CD1c-positive myeloid dendritic cell (primary cell): ENCODE data around the gene LGSN.
"Not testable (repeated sequence)": the region's sequence is repeated elsewhere in the genome, so short reads cannot be mapped to it uniquely, and the experiment has no call there.

Experiments used
- DNase-seq: peaks from one replicate; pipeline ENCODE4 v3.0.0-alpha.2; 2016; ENCODE audit errors: extremely low spot score

LGSN gene

DNA sequence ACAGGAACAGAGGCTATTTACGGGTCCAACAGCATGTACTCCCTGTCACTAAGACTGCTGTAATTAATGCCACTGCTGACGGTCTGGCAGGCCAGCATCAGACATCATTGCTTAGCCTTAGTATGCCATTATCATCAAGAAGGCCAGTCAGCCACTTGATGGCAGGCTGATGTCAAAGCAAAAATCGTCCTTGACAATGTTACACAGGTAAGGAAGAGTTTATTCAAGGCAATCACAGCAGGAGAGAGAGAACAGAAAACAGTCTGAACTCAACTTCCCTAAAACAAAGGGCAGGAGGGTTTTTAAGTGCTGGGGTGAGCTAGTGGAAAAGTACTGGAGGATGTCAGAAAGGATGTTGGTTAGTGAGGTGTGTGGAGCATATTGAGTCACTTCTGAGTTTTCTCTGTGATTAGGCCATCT lies 83.4 kb downstream of the LGSN start:
- DNase-seq: no peak

- not testable (repeated sequence) for DNase-seq
Measured at GRCh38 chr6:63230511-63230910, 89.3 kb downstream of the LGSN start.

DNA sequence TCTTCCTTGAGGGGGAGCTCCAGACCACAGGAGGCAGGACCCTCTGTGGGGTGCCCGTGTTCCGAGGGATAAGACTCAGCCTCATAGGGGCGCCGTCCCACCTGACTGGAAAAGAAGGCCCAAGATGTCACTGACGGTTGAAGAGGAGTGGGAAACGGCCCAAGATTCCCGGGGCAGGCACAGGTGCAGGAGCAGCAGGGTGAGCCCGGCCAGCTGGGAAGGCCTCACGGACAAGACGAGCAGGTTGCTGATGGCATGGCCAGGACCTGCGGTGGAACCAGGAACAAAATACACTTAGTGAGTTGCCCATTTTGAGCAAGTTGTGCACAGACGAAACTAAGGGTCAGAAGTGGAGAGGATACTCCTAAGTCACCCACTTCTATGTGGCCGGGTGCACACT lies 89.8 kb downstream of the LGSN start:
- not testable (repeated sequence) for DNase-seq

GRCh38 chr6:63227928-63228894 lies 91.6 kb downstream of the LGSN start:
- not testable (repeated sequence) for DNase-seq

DNA sequence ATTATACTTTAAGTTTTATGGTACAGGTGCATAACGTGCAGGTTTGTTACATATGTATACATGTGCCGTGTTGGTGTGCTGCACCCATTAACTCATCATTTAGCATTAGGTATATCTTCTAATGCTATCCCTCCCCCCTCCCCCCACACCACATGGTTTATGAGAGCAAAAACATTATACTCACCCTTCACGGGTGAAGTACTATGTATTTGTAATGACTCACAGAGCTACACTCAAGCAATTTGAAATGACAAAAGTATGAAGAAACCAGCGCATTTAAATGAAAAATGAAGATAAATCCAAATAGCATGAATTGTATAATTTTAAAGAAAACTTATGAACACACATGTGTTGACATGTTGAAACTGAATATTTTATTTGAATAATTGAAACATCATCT lies 93.8 kb downstream of the LGSN start:
- not testable (repeated sequence) for DNase-seq
